ENCODE measurements around the gene AHNAK.

Gene AHNAK

GRCh38 chr11:62504158-62504973, 42.2 kb downstream of the AHNAK start:
- H3K4me2 ChIP-seq, result no peak overlapping the region
- H4K20me1 ChIP-seq (ENCODE audit: insufficient read depth), result no peaks in the 10 kb centered on the region
- no peaks in the 10 kb centered on the region for H3K79me2 ChIP-seq (ENCODE audit: insufficient read depth, low read depth)
- peaks cover 27% of the 10 kb centered on the region for H3K4me1 ChIP-seq (ENCODE audit: low read depth, poor library complexity, severe bottlenecking)
- H3K4me3 ChIP-seq (IDR thresholded peaks at IDR 0.05; ENCODE audit: insufficient read depth, low read depth, low read length), result no peak overlapping the region
- no peak overlapping the region for H3K9ac ChIP-seq
- no peaks in the 10 kb centered on the region for H3K36me3 ChIP-seq (ENCODE audit: insufficient read depth)
- no peak overlapping the region for H3K27ac ChIP-seq
- H2AFZ ChIP-seq (ENCODE audit: low read depth), result no peak overlapping the region
- no peak for TF ChIP-seq CTCF (conservative IDR thresholded peaks at IDR 0.05; ENCODE audit: low read depth, low read length)
- no peaks in the 10 kb centered on the region for H3K27me3 ChIP-seq (ENCODE audit: insufficient read depth, low read depth)

GRCh38 chr11:62502030-62502730, 44.4 kb downstream of the AHNAK start:
- H2AFZ ChIP-seq (ENCODE audit: low read depth), result no peak overlapping the region
- no peak overlapping the region for H3K4me3 ChIP-seq (IDR thresholded peaks at IDR 0.05; ENCODE audit: insufficient read depth, low read depth, low read length)
- H3K27ac ChIP-seq, result no peak overlapping the region
- H4K20me1 ChIP-seq (ENCODE audit: insufficient read depth), result no peaks in the 10 kb centered on the region
- H3K4me1 ChIP-seq (ENCODE audit: low read depth, poor library complexity, severe bottlenecking), result peaks cover 7% of the 10 kb centered on the region
- no peaks in the 10 kb centered on the region for H3K36me3 ChIP-seq (ENCODE audit: insufficient read depth)
- no peak overlapping the region for H3K4me2 ChIP-seq
- no peaks in the 10 kb centered on the region for H3K79me2 ChIP-seq (ENCODE audit: insufficient read depth, low read depth)
- H3K9ac ChIP-seq, result no peak overlapping the region
- no peaks in the 10 kb centered on the region for H3K27me3 ChIP-seq (ENCODE audit: insufficient read depth, low read depth)
- no peak for TF ChIP-seq CTCF (conservative IDR thresholded peaks at IDR 0.05; ENCODE audit: low read depth, low read length)

GRCh38 chr11:62501432-62501891, 45.1 kb downstream of the AHNAK start:
- Histone ChIP-seq H3K4me1 (ENCODE audit: low read depth, poor library complexity, severe bottlenecking) (peaks cover under 1% of the 10 kb centered on the region), H4K20me1 (ENCODE audit: insufficient read depth) (no peaks in the 10 kb centered on the region), H3K27me3 (ENCODE audit: insufficient read depth, low read depth) (no peaks in the 10 kb centered on the region), H3K4me2 (no peak overlapping the region), H3K4me3 (IDR thresholded peaks at IDR 0.05; ENCODE audit: insufficient read depth, low read depth, low read length) (no peak overlapping the region), H2AFZ (ENCODE audit: low read depth) (no peak overlapping the region), H3K9ac (no peak overlapping the region), H3K79me2 (ENCODE audit: insufficient read depth, low read depth) (no peaks in the 10 kb centered on the region), H3K36me3 (ENCODE audit: insufficient read depth) (no peaks in the 10 kb centered on the region), H3K27ac (no peak overlapping the region)
- TF ChIP-seq CTCF (conservative IDR thresholded peaks at IDR 0.05; ENCODE audit: low read depth, low read length), result no peak

- H3K79me2 ChIP-seq (ENCODE audit: insufficient read depth, low read depth), result no peaks in the 10 kb centered on the region
- no peak overlapping the region for H3K27ac ChIP-seq
- H3K36me3 ChIP-seq (ENCODE audit: insufficient read depth), result no peaks in the 10 kb centered on the region
- TF ChIP-seq CTCF (conservative IDR thresholded peaks at IDR 0.05; ENCODE audit: low read depth, low read length), result no peak
- no peaks in the 10 kb centered on the region for H4K20me1 ChIP-seq (ENCODE audit: insufficient read depth)
- no peaks in the 10 kb centered on the region for H3K27me3 ChIP-seq (ENCODE audit: insufficient read depth, low read depth)
- no peak overlapping the region for H3K4me3 ChIP-seq (IDR thresholded peaks at IDR 0.05; ENCODE audit: insufficient read depth, low read depth, low read length)
- no peaks in the 10 kb centered on the region for H3K4me1 ChIP-seq (ENCODE audit: low read depth, poor library complexity, severe bottlenecking)
- no peak overlapping the region for H3K9ac ChIP-seq
- no peak overlapping the region for H3K4me2 ChIP-seq
- H2AFZ ChIP-seq (ENCODE audit: low read depth), result no peak overlapping the region
These were observed 46.0 kb downstream of the AHNAK start for GRCh38 chr11:62500650-62501030.
